Measurements from ENCODE around the gene KLHL18. TPM values are rescaled to one million over a fixed set of nuclear protein-coding genes. Genes with fewer than 3 reads are reported as not detected.

Gene KLHL18
- total and polyA plus RNA-seq, 2 of the 4 experiments (the other 2 are of a cell fraction) = 29.1 to 76.2 TPM

- no TSS peak for BruUV-seq (replicated peaks)
- CTCF ChIA-PET = no interaction called here
These were observed 39.2 kb upstream of the KLHL18 start for GRCh38 chr3:47243419-47244147.

More at GRCh38 chr3:47243419-47244147, 39.2 kb upstream of the KLHL18 start:
- no CpG with 5 or more reads among the region's 9 CpGs for WGBS, 2 experiments (ENCODE audit: extremely low coverage in 2 of 2, insufficient read length in 1 of 2)
- in situ Hi-C loops (cut with MboI; ENCODE audit: low sequenced_read_pairs) (no loop called here), dilution Hi-C loops (cut with HindIII; ENCODE audit: low sequenced_read_pairs, unreplicated experiment) (no loop called here), intact Hi-C loops (cut with micrococcal nuclease) (no loop called here)
- Histone ChIP-seq H3K9ac (ENCODE audit: low read depth, low read length) (no peak overlapping the region), H2AK5ac (ENCODE audit: low read depth, low read length) (no peak overlapping the region), H3K27ac (ENCODE audit: insufficient read depth, low read length) (no peak overlapping the region), H4K20me1 (ENCODE audit: insufficient read depth, low read length) (no peaks in the 10 kb centered on the region), H3K9me3 (ENCODE audit: control insufficient read depth, insufficient read depth, low read length) (no peaks in the 10 kb centered on the region), H2BK5ac (ENCODE audit: low read depth, low read length, poor library complexity, severe bottlenecking) (no peak overlapping the region), H4K5ac (ENCODE audit: low read depth, low read length) (no peak overlapping the region), H3K27me3 (ENCODE audit: control insufficient read depth, insufficient read depth, low read length) (no peaks in the 10 kb centered on the region), H3K14ac (replicated peaks; ENCODE audit: low read depth, low read length) (no peak overlapping the region), H3K36me3 (ENCODE audit: control insufficient read depth, insufficient read depth, low read length) (no peaks in the 10 kb centered on the region; the same call in 1 of the 2 replicates), H2BK15ac (ENCODE audit: low read depth, low read length) (no peak overlapping the region), H4K91ac (ENCODE audit: insufficient read depth, low read depth, low read length) (no peak overlapping the region), H2AFZ (replicated peaks; ENCODE audit: low read length, poor library complexity) (no peak overlapping the region), H3K56ac (ENCODE audit: extremely low read depth, insufficient read depth, low read length) (no peak overlapping the region), H3K79me1 (ENCODE audit: low read depth in 1 of 2, low read length in 2 of 2) (no peaks in the 10 kb centered on the region), H4K8ac (ENCODE audit: low read depth in 2 of 2, low read length in 2 of 2) (no peak overlapping the region), H3K18ac (ENCODE audit: low read depth, low read length) (no peak overlapping the region), H3K4me1 (ENCODE audit: control insufficient read depth, insufficient read depth, low read length) (no peaks in the 10 kb centered on the region), H3K9me1 (ENCODE audit: insufficient read depth, low read length) (no peaks in the 10 kb centered on the region), H3K4me2 (ENCODE audit: low read depth, low read length) (no peak overlapping the region), H2BK120ac (ENCODE audit: low read depth, low read length) (no peak overlapping the region), H3K4ac (ENCODE audit: low read depth, low read length) (no peak overlapping the region), H2BK20ac (ENCODE audit: low read depth, low read length) (no peak overlapping the region), H3K4me3 (ENCODE audit: insufficient read depth, low read depth, low read length) (no peak overlapping the region), H2AK9ac (replicated peaks; ENCODE audit: low read depth, low read length, poor library complexity) (no peak overlapping the region), H3K23ac (ENCODE audit: low read depth, low read length) (no peak overlapping the region)
- ATAC-seq (ENCODE audit: low read depth) (no peak), DNase-seq (no peak)
- POLR2A ChIA-PET (ENCODE audit: unreplicated experiment) = no interaction called here
- TF ChIP-seq MAFK (IDR thresholded peaks at IDR 0.05; ENCODE audit: low read depth, low read length) = no peak
- no peak for TF ChIP-seq USF2 (IDR thresholded peaks at IDR 0.05; ENCODE audit: low read depth, low read length)
- TF ChIP-seq NFE2L2 (IDR thresholded peaks at IDR 0.05; ENCODE audit: low read depth, low read length) = no peak
- no peak for TF ChIP-seq MXI1 (IDR thresholded peaks at IDR 0.05; ENCODE audit: borderline replicate concordance, low read depth, low read length)
- TF ChIP-seq SMC3 (IDR thresholded peaks at IDR 0.05; ENCODE audit: low read depth, low read length) = no peak
- no peak for TF ChIP-seq BHLHE40 (IDR thresholded peaks at IDR 0.05; ENCODE audit: low read depth, low read length)
- TF ChIP-seq FOS (IDR thresholded peaks at IDR 0.05; ENCODE audit: low read depth, low read length) = no peak
- TF ChIP-seq CTCF (conservative IDR thresholded peaks at IDR 0.05; ENCODE audit: low read depth, low read length) = no peak
- TF ChIP-seq RFX5 (IDR thresholded peaks at IDR 0.05; ENCODE audit: low read depth, low read length) = no peak
- no peak for TF ChIP-seq MAZ (IDR thresholded peaks at IDR 0.05; ENCODE audit: borderline replicate concordance, low read depth, low read length)
- TF ChIP-seq RAD21 (IDR thresholded peaks at IDR 0.05; ENCODE audit: low read length) = no peak
- no peak for TF ChIP-seq CHD1 (IDR thresholded peaks at IDR 0.05; ENCODE audit: low read depth, low read length)
- TF ChIP-seq POLR2A (IDR thresholded peaks at IDR 0.05; ENCODE audit: low read depth, low read length) = no peak
- TF ChIP-seq RCOR1 (IDR thresholded peaks at IDR 0.05; ENCODE audit: insufficient replicate concordance, low read length) = no peak
- no peak for TF ChIP-seq ELK1 (IDR thresholded peaks at IDR 0.05; ENCODE audit: borderline replicate concordance, low read depth, low read length)
- no peak for TF ChIP-seq CEBPB (IDR thresholded peaks at IDR 0.05; ENCODE audit: low read depth, low read length)

Data from IMR-90 (cell line).